ENCODE measurements around the gene LGALS7. TPM values are rescaled to one million over a fixed set of nuclear protein-coding genes. Genes with fewer than 3 reads are reported as not detected.

Gene LGALS7
- total and polyA plus RNA-seq, 2 of the 13 experiments (the other 11 are each of a cell fraction or from before 2014, with no cell fraction given): 0.73 TPM; not detected in 1

DNA sequence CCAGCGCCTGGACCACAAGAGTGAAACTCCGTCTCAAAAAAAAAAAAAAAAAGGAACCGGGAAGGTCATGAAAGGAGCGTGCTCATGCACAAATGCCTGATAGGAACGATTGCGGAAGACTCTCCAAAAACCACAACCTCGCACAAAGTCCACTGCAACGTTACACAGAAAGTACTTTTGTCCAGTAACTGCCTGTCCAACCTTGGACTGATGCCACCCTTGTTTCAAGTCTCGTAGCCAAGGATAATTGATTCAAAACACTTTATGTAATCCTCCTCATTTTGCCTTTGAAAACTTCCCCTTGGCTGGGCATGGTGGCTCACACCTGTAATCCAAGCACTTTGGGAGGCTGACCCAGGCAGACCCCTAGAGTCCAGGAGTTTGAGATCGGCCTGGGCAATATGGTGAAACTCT, 13.7 kb downstream of the LGALS7 start (continued):
- TF ChIP-seq TBX2 (CRISPR knock-in tag; IDR thresholded peaks at IDR 0.05; ENCODE audit: borderline replicate concordance) (peak; percentile 87), FOXA3 (CRISPR knock-in tag; IDR thresholded peaks at IDR 0.05) (peak; percentile 85), HNF4A (CRISPR knock-in tag; IDR thresholded peaks at IDR 0.05) (peak; percentile 99), MEF2D (CRISPR knock-in tag; IDR thresholded peaks at IDR 0.05) (peak; percentile 63; the same call in 1 of the 2 replicates), ZFP1 (CRISPR knock-in tag; IDR thresholded peaks at IDR 0.05) (0 out of 2 replicates have a peak, but pooled peaks have one; percentile 66), PITX1 (CRISPR knock-in tag; IDR thresholded peaks at IDR 0.05) (peak; percentile 80; the same call in 1 of the 2 replicates), ZNF644 (CRISPR knock-in tag; IDR thresholded peaks at IDR 0.05; ENCODE audit: low read depth) (peak; percentile 51; the same call in 1 of the 2 replicates), ZNF788 (CRISPR knock-in tag; IDR thresholded peaks at IDR 0.05; ENCODE audit: borderline replicate concordance) (peak; percentile 82; the same call in 1 of the 2 replicates), ZNF460 (CRISPR knock-in tag; IDR thresholded peaks at IDR 0.05; ENCODE audit: borderline replicate concordance) (peak; percentile 99), ZBTB4 (CRISPR knock-in tag; IDR thresholded peaks at IDR 0.05; ENCODE audit: borderline replicate concordance) (0 out of 2 replicates have a peak, but pooled peaks have one; percentile 65), CBFB (CRISPR knock-in tag; IDR thresholded peaks at IDR 0.05) (peak; percentile 97), GMEB1 (CRISPR knock-in tag; IDR thresholded peaks at IDR 0.05; ENCODE audit: borderline replicate concordance) (peak; percentile 58; the same call in 1 of the 2 replicates), MED13 (CRISPR knock-in tag; IDR thresholded peaks at IDR 0.05) (peak; percentile 76; the same call in 1 of the 2 replicates), ZNF562 (CRISPR knock-in tag; IDR thresholded peaks at IDR 0.05; ENCODE audit: borderline replicate concordance) (no peak)
- TF ChIP-seq, protein P1, sequence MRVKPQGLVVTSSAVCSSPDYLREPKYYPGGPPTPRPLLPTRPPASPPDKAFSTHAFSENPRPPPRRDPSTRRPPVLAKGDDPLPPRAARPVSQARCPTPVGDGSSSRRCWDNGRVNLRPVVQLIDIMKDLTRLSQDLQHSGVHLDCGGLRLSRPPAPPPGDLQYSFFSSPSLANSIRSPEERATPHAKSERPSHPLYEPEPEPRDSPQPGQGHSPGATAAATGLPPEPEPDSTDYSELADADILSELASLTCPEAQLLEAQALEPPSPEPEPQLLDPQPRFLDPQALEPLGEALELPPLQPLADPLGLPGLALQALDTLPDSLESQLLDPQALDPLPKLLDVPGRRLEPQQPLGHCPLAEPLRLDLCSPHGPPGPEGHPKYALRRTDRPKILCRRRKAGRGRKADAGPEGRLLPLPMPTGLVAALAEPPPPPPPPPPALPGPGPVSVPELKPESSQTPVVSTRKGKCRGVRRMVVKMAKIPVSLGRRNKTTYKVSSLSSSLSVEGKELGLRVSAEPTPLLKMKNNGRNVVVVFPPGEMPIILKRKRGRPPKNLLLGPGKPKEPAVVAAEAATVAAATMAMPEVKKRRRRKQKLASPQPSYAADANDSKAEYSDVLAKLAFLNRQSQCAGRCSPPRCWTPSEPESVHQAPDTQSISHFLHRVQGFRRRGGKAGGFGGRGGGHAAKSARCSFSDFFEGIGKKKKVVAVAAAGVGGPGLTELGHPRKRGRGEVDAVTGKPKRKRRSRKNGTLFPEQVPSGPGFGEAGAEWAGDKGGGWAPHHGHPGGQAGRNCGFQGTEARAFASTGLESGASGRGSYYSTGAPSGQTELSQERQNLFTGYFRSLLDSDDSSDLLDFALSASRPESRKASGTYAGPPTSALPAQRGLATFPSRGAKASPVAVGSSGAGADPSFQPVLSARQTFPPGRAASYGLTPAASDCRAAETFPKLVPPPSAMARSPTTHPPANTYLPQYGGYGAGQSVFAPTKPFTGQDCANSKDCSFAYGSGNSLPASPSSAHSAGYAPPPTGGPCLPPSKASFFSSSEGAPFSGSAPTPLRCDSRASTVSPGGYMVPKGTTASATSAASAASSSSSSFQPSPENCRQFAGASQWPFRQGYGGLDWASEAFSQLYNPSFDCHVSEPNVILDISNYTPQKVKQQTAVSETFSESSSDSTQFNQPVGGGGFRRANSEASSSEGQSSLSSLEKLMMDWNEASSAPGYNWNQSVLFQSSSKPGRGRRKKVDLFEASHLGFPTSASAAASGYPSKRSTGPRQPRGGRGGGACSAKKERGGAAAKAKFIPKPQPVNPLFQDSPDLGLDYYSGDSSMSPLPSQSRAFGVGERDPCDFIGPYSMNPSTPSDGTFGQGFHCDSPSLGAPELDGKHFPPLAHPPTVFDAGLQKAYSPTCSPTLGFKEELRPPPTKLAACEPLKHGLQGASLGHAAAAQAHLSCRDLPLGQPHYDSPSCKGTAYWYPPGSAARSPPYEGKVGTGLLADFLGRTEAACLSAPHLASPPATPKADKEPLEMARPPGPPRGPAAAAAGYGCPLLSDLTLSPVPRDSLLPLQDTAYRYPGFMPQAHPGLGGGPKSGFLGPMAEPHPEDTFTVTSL (CRISPR knock-in tag; IDR thresholded peaks at IDR 0.05; ENCODE audit: borderline replicate concordance): peak; percentile 58; the same call in 1 of the 2 replicates
- TF ChIP-seq, protein P2, sequence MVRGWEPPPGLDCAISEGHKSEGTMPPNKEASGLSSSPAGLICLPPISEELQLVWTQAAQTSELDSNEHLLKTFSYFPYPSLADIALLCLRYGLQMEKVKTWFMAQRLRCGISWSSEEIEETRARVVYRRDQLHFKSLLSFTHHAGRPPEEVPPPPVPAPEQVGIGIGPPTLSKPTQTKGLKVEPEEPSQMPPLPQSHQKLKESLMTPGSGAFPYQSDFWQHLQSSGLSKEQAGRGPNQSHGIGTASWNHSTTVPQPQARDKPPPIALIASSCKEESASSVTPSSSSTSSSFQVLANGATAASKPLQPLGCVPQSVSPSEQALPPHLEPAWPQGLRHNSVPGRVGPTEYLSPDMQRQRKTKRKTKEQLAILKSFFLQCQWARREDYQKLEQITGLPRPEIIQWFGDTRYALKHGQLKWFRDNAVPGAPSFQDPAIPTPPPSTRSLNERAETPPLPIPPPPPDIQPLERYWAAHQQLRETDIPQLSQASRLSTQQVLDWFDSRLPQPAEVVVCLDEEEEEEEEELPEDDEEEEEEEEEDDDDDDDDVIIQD (CRISPR knock-in tag; IDR thresholded peaks at IDR 0.05; ENCODE audit: low read depth): peak; percentile 71; the same call in 1 of the 2 replicates

All from HepG2 (cell line).